K562 (cell line): Measurements from ENCODE around the gene CDC45. TPM values are rescaled to one million over a fixed set of nuclear protein-coding genes. Genes with fewer than 3 reads are reported as not detected.
A peak's percentile ranks its signal among the peaks of the same experiment; 100 is the strongest.

Source experiments
- REST ChIP-seq, 2 experiments: fragments of 450-650 bp; formaldehyde crosslinking in 1 of 2; IDR thresholded peaks; 2 replicates each; pipeline versions ENCODE4 v1.4.0 to v1.6.1; 2014 to 2020; ENCODE audit warnings: mild to moderate bottlenecking in 2 of 2, borderline replicate concordance in 1 of 2, low read depth in 1 of 2
- TARDBP ChIP-seq: fragments of 450-650 bp; IDR thresholded peaks from 2 replicates; pipeline ENCODE4 v1.6.1; 2016
- TCF15 ChIP-seq: fragments of 250-450 bp; sonication (Bioruptor Pico); IDR thresholded peaks from 2 replicates; pipeline ENCODE4 v1.8.0; 2022; ENCODE audit warnings: moderate library complexity, mild to moderate bottlenecking, inconsistent platforms
- WHSC1 ChIP-seq: IDR thresholded peaks from one replicate; pipeline ENCODE4 v1.6.1; 2012; ENCODE audit warnings: low read length, control low read depth, inconsistent platforms
- polyA plus RNA-seq, 8 experiments: library from polyadenylated mRNA; depleted of rRNA in 4 of 8; stranded (reverse) in 5 of 8; unstranded in 3 of 8; fragments of >200 nt; fragmentation: Nextera tagmentation in 2 of 8; fragmentation: Illumina TruSeq in 1 of 8; extraction: Ambion mirVana in 2 of 8; extraction: Trizol in 1 of 8; gene quantifications; 2 replicates each; pipeline versions ENCODE4 v1.2.1 to v1.2.3, GENCODE V29; 2011 to 2014; ENCODE audit warnings: inconsistent platforms in 1 of 8, missing spikeins in 1 of 8
- total RNA-seq, 7 experiments: library from RNA; depleted of rRNA in 6 of 7; stranded (reverse); fragments of >200 nt in 6 of 7; fragmentation: Illumina TruSeq in 2 of 7; extraction: Trizol in 2 of 7; gene quantifications; 2 replicates each; pipeline versions ENCODE4 v1.2.1 to v1.2.3, GENCODE V29; 2011 to 2021; ENCODE audit warnings: low replicate concordance in 1 of 7

CDC45 gene
- total and polyA plus RNA-seq, 9 of the 15 experiments (the other 6 are each of a cell fraction or from before 2014, with no cell fraction given), result 251 to 580 (median 410) TPM

- TF ChIP-seq TARDBP, result no peak
- TF ChIP-seq WHSC1, result peak; percentile 28
- TF ChIP-seq REST (IDR thresholded peaks at IDR 0.05; ENCODE audit: borderline replicate concordance), result no peak
- TF ChIP-seq REST (CRISPR knock-in tag; IDR thresholded peaks at IDR 0.05; ENCODE audit: low read depth), result 0 out of 2 replicates have a peak, but pooled peaks have one; percentile 32
- no peak for TF ChIP-seq TCF15 (CRISPR knock-in tag)
These were observed 3.9 kb downstream of the CDC45 start (continued) for GRCh38 chr22:19483481-19484244.
